HepG2 (cell line): Measurements from ENCODE around the gene C1orf159. TPM values are rescaled to one million over a fixed set of nuclear protein-coding genes. Genes with fewer than 3 reads are reported as not detected.
A peak's percentile ranks its signal among the peaks of the same experiment; 100 is the strongest.

Experiments
- ELF1 ChIP-seq: sonication (generic); formaldehyde crosslinking; IDR thresholded peaks from 2 replicates; pipeline ENCODE4 v1.4.0; 2020; ENCODE audit warnings: missing genetic modification reagents
- EZH2 ChIP-seq: conservative IDR thresholded peaks from 2 replicates; pipeline ENCODE4 v1.6.1; 2012; ENCODE audit warnings: mild to moderate bottlenecking, low read depth, low read length, moderate library complexity
- HINFP ChIP-seq: sonication (generic); formaldehyde crosslinking; IDR thresholded peaks from 2 replicates; pipeline ENCODE4 v1.4.0; 2020; ENCODE audit warnings: low read depth, mild to moderate bottlenecking, missing genetic modification reagents
- HMG20A ChIP-seq: IDR thresholded peaks from 2 replicates; pipeline ENCODE4 v1.6.1; 2016; ENCODE audit warnings: borderline replicate concordance
- KLF11 ChIP-seq: IDR thresholded peaks from 2 replicates; pipeline ENCODE4 v1.6.1; 2016; ENCODE audit warnings: missing compliant biosample characterization
- MAFG ChIP-seq: sonication (generic); formaldehyde crosslinking; IDR thresholded peaks from 2 replicates; pipeline ENCODE4 v1.5.1; 2020; ENCODE audit warnings: mild to moderate bottlenecking, missing genetic modification reagents
- RNF2 ChIP-seq: fragments of 450-650 bp; conservative IDR thresholded peaks from 2 replicates; pipeline ENCODE4 v1.6.1; 2016; ENCODE audit warnings: low read depth
- TAF1 ChIP-seq: sonication (generic); formaldehyde crosslinking; IDR thresholded peaks from 2 replicates; pipeline ENCODE4 v1.4.0; 2020; ENCODE audit warnings: missing genetic modification reagents
- THAP11 ChIP-seq: IDR thresholded peaks from 2 replicates; pipeline ENCODE4 v1.6.1; 2016; ENCODE audit warnings: missing biosample characterization, missing genetic modification reagents
- ZBTB1 ChIP-seq: sonication (generic); formaldehyde crosslinking; IDR thresholded peaks from 2 replicates; pipeline ENCODE4 v1.4.0; 2020; ENCODE audit warnings: missing genetic modification reagents, borderline replicate concordance
- ZFP62 ChIP-seq: sonication (generic); formaldehyde crosslinking; IDR thresholded peaks from 2 replicates; pipeline ENCODE4 v1.4.0; 2020; ENCODE audit warnings: missing genetic modification reagents
- ZNF230 ChIP-seq: sonication (generic); formaldehyde crosslinking; IDR thresholded peaks from 2 replicates; pipeline ENCODE4 v1.4.0; 2020; ENCODE audit warnings: mild to moderate bottlenecking, missing genetic modification reagents
- ZNF430 ChIP-seq: sonication (generic); formaldehyde crosslinking; IDR thresholded peaks from 2 replicates; pipeline ENCODE4 v1.9.0; 2021; ENCODE audit warnings: mild to moderate bottlenecking, missing genetic modification reagents
- ZNF503 ChIP-seq: sonication (generic); formaldehyde crosslinking; IDR thresholded peaks from 2 replicates; pipeline ENCODE4 v1.4.0; 2020; ENCODE audit warnings: missing genetic modification reagents
- ZNF512B ChIP-seq: sonication (generic); formaldehyde crosslinking; IDR thresholded peaks from 2 replicates; pipeline ENCODE4 v1.5.1; 2020; ENCODE audit warnings: missing genetic modification reagents, mild to moderate bottlenecking, borderline replicate concordance
- ZNF577 ChIP-seq: sonication (generic); formaldehyde crosslinking; IDR thresholded peaks from 2 replicates; pipeline ENCODE4 v1.4.0; 2020; ENCODE audit warnings: mild to moderate bottlenecking, low read depth, missing genetic modification reagents, borderline replicate concordance
- polyA plus RNA-seq, 8 experiments: library from polyadenylated mRNA; depleted of rRNA in 3 of 8; stranded (reverse) in 7 of 8; unstranded in 1 of 8; fragments of >200 nt; fragmentation: Illumina TruSeq in 4 of 8; extraction: Trizol in 4 of 8; gene quantifications; 2 replicates each; pipeline versions ENCODE4 v1.2.1 to v1.2.3, GENCODE V29; 2011 to 2016; ENCODE audit warnings: low read depth in 4 of 8, missing spikeins in 1 of 8, mixed read lengths in 1 of 8; ENCODE audit not compliant: insufficient read depth in 1 of 8
- total RNA-seq, 5 experiments: library from RNA; depleted of rRNA; stranded (reverse); fragments of >200 nt; fragmentation: Illumina TruSeq; extraction: Trizol; gene quantifications; 2 replicates each; pipeline ENCODE4 v1.2.3, GENCODE V29; 2016; ENCODE audit warnings: low read depth in 1 of 5
- TF ChIP-seq, protein P1 (sequence below): sonication (generic); formaldehyde crosslinking; IDR thresholded peaks from 2 replicates; pipeline ENCODE4 v1.5.0; 2020; ENCODE audit warnings: mild to moderate bottlenecking, missing genetic modification reagents, moderate library complexity
- TF ChIP-seq, protein P2 (sequence below): sonication (generic); formaldehyde crosslinking; conservative IDR thresholded peaks from 2 replicates; pipeline ENCODE4 v1.4.0; 2020; ENCODE audit warnings: missing genetic modification reagents

The C1orf159 gene
- total and polyA plus RNA-seq, 2 of the 13 experiments (the other 11 are each of a cell fraction or from before 2014, with no cell fraction given), result 3.8 to 6.7 TPM

- TF ChIP-seq, protein P1, sequence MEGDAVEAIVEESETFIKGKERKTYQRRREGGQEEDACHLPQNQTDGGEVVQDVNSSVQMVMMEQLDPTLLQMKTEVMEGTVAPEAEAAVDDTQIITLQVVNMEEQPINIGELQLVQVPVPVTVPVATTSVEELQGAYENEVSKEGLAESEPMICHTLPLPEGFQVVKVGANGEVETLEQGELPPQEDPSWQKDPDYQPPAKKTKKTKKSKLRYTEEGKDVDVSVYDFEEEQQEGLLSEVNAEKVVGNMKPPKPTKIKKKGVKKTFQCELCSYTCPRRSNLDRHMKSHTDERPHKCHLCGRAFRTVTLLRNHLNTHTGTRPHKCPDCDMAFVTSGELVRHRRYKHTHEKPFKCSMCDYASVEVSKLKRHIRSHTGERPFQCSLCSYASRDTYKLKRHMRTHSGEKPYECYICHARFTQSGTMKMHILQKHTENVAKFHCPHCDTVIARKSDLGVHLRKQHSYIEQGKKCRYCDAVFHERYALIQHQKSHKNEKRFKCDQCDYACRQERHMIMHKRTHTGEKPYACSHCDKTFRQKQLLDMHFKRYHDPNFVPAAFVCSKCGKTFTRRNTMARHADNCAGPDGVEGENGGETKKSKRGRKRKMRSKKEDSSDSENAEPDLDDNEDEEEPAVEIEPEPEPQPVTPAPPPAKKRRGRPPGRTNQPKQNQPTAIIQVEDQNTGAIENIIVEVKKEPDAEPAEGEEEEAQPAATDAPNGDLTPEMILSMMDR (CRISPR knock-in tag), result no peak
- TF ChIP-seq TAF1 (CRISPR knock-in tag) (peak; percentile 25; the same call in 1 of the 2 replicates), HMG20A (no peak), ZNF503 (CRISPR knock-in tag) (no peak), ELF1 (CRISPR knock-in tag) (peak; percentile 61), ZFP62 (CRISPR knock-in tag) (no peak), MAFG (no peak), ZNF577 (CRISPR knock-in tag) (no peak), KLF11 (CRISPR knock-in tag) (0 out of 2 replicates have a peak, but pooled peaks have one; percentile 50), RNF2 (peak; percentile 92), ZNF512B (CRISPR knock-in tag) (peak; percentile 20; the same call in 1 of the 2 replicates), ZNF230 (CRISPR knock-in tag) (0 out of 2 replicates have a peak, but pooled peaks have one; percentile 22), ZNF430 (CRISPR knock-in tag) (peak; percentile 85; the same call in 1 of the 2 replicates), ZBTB1 (peak; percentile 57; the same call in 1 of the 2 replicates), THAP11 (CRISPR knock-in tag) (0 out of 2 replicates have a peak, but pooled peaks have one; percentile 15), EZH2 (no peak), HINFP (no peak)
- TF ChIP-seq, protein P2, sequence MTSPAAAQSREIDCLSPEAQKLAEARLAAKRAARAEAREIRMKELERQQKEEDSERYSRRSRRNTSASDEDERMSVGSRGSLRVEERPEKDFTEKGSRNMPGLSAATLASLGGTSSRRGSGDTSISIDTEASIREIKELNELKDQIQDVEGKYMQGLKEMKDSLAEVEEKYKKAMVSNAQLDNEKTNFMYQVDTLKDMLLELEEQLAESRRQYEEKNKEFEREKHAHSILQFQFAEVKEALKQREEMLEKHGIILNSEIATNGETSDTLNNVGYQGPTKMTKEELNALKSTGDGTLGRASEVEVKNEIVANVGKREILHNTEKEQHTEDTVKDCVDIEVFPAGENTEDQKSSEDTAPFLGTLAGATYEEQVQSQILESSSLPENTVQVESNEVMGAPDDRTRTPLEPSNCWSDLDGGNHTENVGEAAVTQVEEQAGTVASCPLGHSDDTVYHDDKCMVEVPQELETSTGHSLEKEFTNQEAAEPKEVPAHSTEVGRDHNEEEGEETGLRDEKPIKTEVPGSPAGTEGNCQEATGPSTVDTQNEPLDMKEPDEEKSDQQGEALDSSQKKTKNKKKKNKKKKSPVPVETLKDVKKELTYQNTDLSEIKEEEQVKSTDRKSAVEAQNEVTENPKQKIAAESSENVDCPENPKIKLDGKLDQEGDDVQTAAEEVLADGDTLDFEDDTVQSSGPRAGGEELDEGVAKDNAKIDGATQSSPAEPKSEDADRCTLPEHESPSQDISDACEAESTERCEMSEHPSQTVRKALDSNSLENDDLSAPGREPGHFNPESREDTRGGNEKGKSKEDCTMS (CRISPR knock-in tag), result 0 out of 2 replicates have a peak, but pooled peaks have one; percentile 31
Measured at GRCh38 chr1:1079408-1080121, 36.3 kb downstream of the C1orf159 start (continued).
